A549 (cell line): ENCODE measurements around the gene SLPI. TPM values are rescaled to one million over a fixed set of nuclear protein-coding genes. Genes with fewer than 3 reads are reported as not detected.

Experiments used
- ATAC-seq, 2 experiments: fragments of 200-7000 bp in 1 of 2; fragments of >200 bp in 1 of 2; cut with Nextera tagmentation in 1 of 2; cut with Tn5 transposase in 1 of 2; 3 replicates each; pipeline versions ENCODE4 v1.8.0 to v1.9.1; 2018 to 2020; ENCODE audit warnings: mild to moderate bottlenecking in 1 of 2, moderate library complexity in 1 of 2
- CTCF ChIA-PET: fragments of 300-600 bp; sonication (Branson Sonifier 250); formaldehyde crosslinking; extraction: SDS; loops from one replicate; lab custom pipeline; 2021; ENCODE audit warnings: antibody characterized with exemption, inconsistent platforms; lab: Yijun Ruan, JAX
- POLR2A ChIA-PET: fragments of 350-600 bp; formaldehyde crosslinking; extraction: SDS; loops from one replicate; lab custom pipeline; 2021; ENCODE audit warnings: antibody characterized with exemption, inconsistent platforms; lab: Yijun Ruan, JAX
- DNase-seq, 2 experiments: peaks; one replicate each; pipeline versions ENCODE4 v3.0.0 to v3.0.0-alpha.2; 2011 to 2016; ENCODE audit warnings: low read depth in 1 of 2, low spot score in 1 of 2
- FAIRE-seq: peaks from 2 replicates; lab custom pipeline; 2011; peaks lifted over from hg19 to GRCh38; lab: Jason Lieb, UNC
- H3K27ac ChIP-seq, 2 experiments: fragments of >200 bp; sonication (Bioruptor Twin); formaldehyde crosslinking; 3 replicates each; pipeline ENCODE4 v1.5.1; 2016 to 2017
- H3K4me1 ChIP-seq: fragments of >200 bp; sonication (Bioruptor Twin); formaldehyde crosslinking; 3 replicates; pipeline ENCODE4 v1.6.1; 2016
- H3K4me2 ChIP-seq: fragments of >200 bp; sonication (Bioruptor Twin); formaldehyde crosslinking; 3 replicates; pipeline ENCODE4 v1.6.1; 2016
- H3K4me3 ChIP-seq: fragments of >200 bp; sonication (Bioruptor Twin); formaldehyde crosslinking; 3 replicates; pipeline ENCODE4 v1.5.1; 2016
- H3K9me3 ChIP-seq: fragments of >200 bp; sonication (Bioruptor Twin); formaldehyde crosslinking; 3 replicates; pipeline ENCODE4 v1.6.1; 2016
- BHLHE40 ChIP-seq: IDR thresholded peaks from 2 replicates; pipeline ENCODE4 v1.6.1; 2012; ENCODE audit warnings: low read depth, low read length, inconsistent platforms
- CBX2 ChIP-seq: fragments of 200-600 bp; sonication (generic); IDR thresholded peaks from 2 replicates; pipeline ENCODE4 v1.6.1; 2016; ENCODE audit warnings: low read depth, mild to moderate bottlenecking, borderline replicate concordance
- CEBPB ChIP-seq, 2 experiments: fragments of >200 bp in 1 of 2; sonication (Bioruptor Twin) in 1 of 2; formaldehyde crosslinking in 1 of 2; IDR thresholded peaks; 2 replicates each; pipeline ENCODE4 v1.6.1; 2012 to 2016
- CHD2 ChIP-seq: fragments of 150-350 bp; IDR thresholded peaks from 2 replicates; pipeline ENCODE4 v1.6.1; 2014; ENCODE audit warnings: low read length; ENCODE audit not compliant: partially characterized antibody
- CHD4 ChIP-seq: fragments of 200-600 bp; sonication (generic); IDR thresholded peaks from 2 replicates; pipeline ENCODE4 v1.6.1; 2016; ENCODE audit warnings: antibody characterized with exemption, mild to moderate bottlenecking, borderline replicate concordance
- EP300 ChIP-seq, 2 experiments: fragments of >200 bp; sonication (Bioruptor Twin); formaldehyde crosslinking; IDR thresholded peaks; 2 replicates in 1 of 2; 3 replicates in 1 of 2; pipeline ENCODE4 v1.6.1; 2016 to 2017
- FOXS1 ChIP-seq: fragments of 250-450 bp; sonication (Bioruptor Pico); IDR thresholded peaks from 2 replicates; pipeline ENCODE4 v1.5.0; 2020; ENCODE audit warnings: mild to moderate bottlenecking, moderate library complexity
- HDAC2 ChIP-seq: fragments of 200-600 bp; sonication (generic); IDR thresholded peaks from 2 replicates; pipeline ENCODE4 v1.6.1; 2016
- HEYL ChIP-seq: fragments of 250-450 bp; sonication (Bioruptor Pico); IDR thresholded peaks from 2 replicates; pipeline ENCODE4 v1.8.0; 2021; ENCODE audit warnings: mild to moderate bottlenecking, moderate library complexity
- KDM5A ChIP-seq: fragments of 200-600 bp; sonication (generic); IDR thresholded peaks from 2 replicates; pipeline ENCODE4 v1.6.1; 2016; ENCODE audit warnings: antibody characterized with exemption, mild to moderate bottlenecking
- PHF8 ChIP-seq: fragments of 200-600 bp; sonication (generic); IDR thresholded peaks from 2 replicates; pipeline ENCODE4 v1.6.1; 2016; ENCODE audit warnings: low read depth, mild to moderate bottlenecking, antibody characterized with exemption, moderate library complexity, borderline replicate concordance
- RFX5 ChIP-seq: fragments of 450-650 bp; IDR thresholded peaks from 2 replicates; pipeline ENCODE4 v1.7.1; 2014; ENCODE audit warnings: antibody characterized with exemption, mild to moderate bottlenecking, moderate library complexity
- TFCP2L1 ChIP-seq: fragments of 250-450 bp; sonication (Bioruptor Pico); IDR thresholded peaks from 2 replicates; pipeline ENCODE4 v1.5.0; 2021; ENCODE audit warnings: mild to moderate bottlenecking
- ZNF302 ChIP-seq: fragments of 250-450 bp; sonication (Bioruptor Pico); IDR thresholded peaks from 2 replicates; pipeline ENCODE4 v1.9.0; 2021; ENCODE audit warnings: inconsistent platforms, mild to moderate bottlenecking, moderate library complexity
- ZSCAN20 ChIP-seq: fragments of 250-450 bp; sonication (Bioruptor Pico); IDR thresholded peaks from 2 replicates; pipeline ENCODE4 v1.8.0; 2022; ENCODE audit warnings: mild to moderate bottlenecking, moderate library complexity
- WGBS: methylation state at CpG from one replicate; pipeline ENCODE4 v1.1.6; 2017; ENCODE audit errors: missing lambda C conversion rate; 5-methylcytosine and 5-hydroxymethylcytosine counted together
- polyA plus RNA-seq, 4 experiments: library from polyadenylated mRNA; depleted of rRNA in 3 of 4; stranded (reverse); fragments of >200 nt; fragmentation: RNase III in 1 of 4; extraction: RNeasy Plus Mini Kit Qiagen cat#74134 plus additional on column Dnase treatment in 1 of 4; gene quantifications; 2 replicates in 3 of 4; 3 replicates in 1 of 4; pipeline ENCODE4 v1.2.3, GENCODE V29; 2011 to 2017
- TF ChIP-seq, protein P1 (sequence below): fragments of 250-450 bp; sonication (Bioruptor Pico); IDR thresholded peaks from 2 replicates; pipeline ENCODE4 v1.5.0; 2021; ENCODE audit warnings: mild to moderate bottlenecking, moderate library complexity, borderline replicate concordance
- TF ChIP-seq, protein P2 (sequence below): fragments of 150-350 bp; IDR thresholded peaks from 2 replicates; pipeline ENCODE4 v1.6.1; 2014; ENCODE audit warnings: low read depth, mild to moderate bottlenecking, low read length
- TF ChIP-seq, protein P3 (sequence below): IDR thresholded peaks from 2 replicates; pipeline ENCODE4 v1.6.1; 2012; ENCODE audit warnings: low read depth, borderline replicate concordance
- TF ChIP-seq, protein P4 (sequence below): fragments of 200-600 bp; sonication (generic); IDR thresholded peaks from 2 replicates; pipeline ENCODE4 v1.6.1; 2016; ENCODE audit warnings: antibody characterized with exemption, mild to moderate bottlenecking, moderate library complexity

SLPI gene
- polyA plus RNA-seq, 2 of the 4 experiments (the other 2 are of a cell fraction) = 4.5 to 27.0 TPM

DNA sequence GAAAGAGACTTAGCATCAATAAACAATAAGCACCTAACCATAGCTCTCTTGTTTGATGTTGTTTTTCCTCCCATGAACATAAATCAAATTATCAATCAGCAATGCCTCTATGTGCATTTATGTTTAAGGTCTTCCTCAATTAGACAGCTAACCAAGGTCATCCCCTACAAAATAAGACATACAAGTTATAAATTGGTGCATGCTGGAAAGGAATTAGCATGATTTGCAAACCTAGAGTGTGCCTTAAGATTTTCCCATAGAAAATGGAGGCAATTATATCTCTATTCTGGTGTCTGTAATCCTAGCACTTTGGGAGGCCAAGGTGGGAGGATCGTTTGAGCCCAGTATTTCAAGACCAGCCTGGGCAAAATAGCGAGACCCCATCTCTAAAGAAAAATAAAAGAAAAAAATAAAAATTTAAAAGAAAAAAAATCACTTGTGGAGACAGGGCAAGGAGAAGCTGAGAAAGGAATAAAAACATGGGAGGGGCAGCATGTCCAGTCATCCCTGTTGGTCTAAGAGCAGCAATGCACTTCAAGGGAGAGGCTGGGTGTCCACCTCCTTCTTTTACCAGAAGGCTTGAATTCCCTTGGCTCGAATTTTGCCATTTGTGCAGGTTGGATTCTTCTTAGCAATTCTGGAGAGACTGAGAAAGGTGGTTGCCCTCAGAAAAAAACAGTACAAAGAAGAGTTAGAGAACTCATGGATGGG, 9.3 kb upstream of the SLPI start:
- Histone ChIP-seq H3K27ac (no peak overlapping the region), H3K4me3 (no peak overlapping the region), H3K4me1 (no peaks in the 10 kb centered on the region), H3K9me3 (no peaks in the 10 kb centered on the region), H3K4me2 (no peak overlapping the region)
- ATAC-seq (no peak), FAIRE-seq (no peak), DNase-seq (no peak)
- ChIA-PET POLR2A (no interaction called here), CTCF (no interaction called here)
- TF ChIP-seq, protein P1, sequence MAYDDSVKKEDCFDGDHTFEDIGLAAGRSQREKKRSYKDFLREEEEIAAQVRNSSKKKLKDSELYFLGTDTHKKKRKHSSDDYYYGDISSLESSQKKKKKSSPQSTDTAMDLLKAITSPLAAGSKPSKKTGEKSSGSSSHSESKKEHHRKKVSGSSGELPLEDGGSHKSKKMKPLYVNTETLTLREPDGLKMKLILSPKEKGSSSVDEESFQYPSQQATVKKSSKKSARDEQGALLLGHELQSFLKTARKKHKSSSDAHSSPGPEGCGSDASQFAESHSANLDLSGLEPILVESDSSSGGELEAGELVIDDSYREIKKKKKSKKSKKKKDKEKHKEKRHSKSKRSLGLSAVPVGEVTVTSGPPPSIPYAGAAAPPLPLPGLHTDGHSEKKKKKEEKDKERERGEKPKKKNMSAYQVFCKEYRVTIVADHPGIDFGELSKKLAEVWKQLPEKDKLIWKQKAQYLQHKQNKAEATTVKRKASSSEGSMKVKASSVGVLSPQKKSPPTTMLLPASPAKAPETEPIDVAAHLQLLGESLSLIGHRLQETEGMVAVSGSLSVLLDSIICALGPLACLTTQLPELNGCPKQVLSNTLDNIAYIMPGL (CRISPR knock-in tag) = no peak
- TF ChIP-seq, protein P2, sequence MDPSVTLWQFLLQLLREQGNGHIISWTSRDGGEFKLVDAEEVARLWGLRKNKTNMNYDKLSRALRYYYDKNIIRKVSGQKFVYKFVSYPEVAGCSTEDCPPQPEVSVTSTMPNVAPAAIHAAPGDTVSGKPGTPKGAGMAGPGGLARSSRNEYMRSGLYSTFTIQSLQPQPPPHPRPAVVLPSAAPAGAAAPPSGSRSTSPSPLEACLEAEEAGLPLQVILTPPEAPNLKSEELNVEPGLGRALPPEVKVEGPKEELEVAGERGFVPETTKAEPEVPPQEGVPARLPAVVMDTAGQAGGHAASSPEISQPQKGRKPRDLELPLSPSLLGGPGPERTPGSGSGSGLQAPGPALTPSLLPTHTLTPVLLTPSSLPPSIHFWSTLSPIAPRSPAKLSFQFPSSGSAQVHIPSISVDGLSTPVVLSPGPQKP = no peak
- TF ChIP-seq HDAC2 (no peak), CBX2 (no peak)
- 13% methylated on average over 3 of the region's 3 CpGs for WGBS

DNA sequence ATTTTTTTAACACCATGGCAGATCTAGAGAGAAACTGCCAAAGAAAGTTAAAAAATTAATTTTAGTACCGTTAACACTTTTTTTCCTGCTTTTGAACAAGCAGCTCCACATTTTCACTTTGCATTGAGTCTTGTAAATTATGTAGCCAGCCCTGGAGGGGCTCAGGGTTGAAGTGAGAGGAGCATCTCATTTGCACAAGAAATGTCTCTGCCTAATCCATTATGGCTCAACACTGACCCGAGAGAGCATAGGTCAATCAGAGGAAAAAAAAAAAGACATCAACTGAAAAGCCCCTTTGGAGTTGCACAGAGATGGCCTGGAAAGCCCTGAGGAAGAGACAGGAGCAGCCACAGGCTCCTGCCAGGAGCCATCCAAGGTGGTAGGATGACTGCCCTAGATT, 4.3 kb upstream of the SLPI start:
- H3K4me2 ChIP-seq = no peak overlapping the region
- FAIRE-seq (no peak), DNase-seq (no peak)
- H3K27ac ChIP-seq = no peak overlapping the region
- CTCF ChIA-PET = no interaction called here
- no peak for TF ChIP-seq CEBPB (IDR thresholded peaks at IDR 0.05)
- no peak for TF ChIP-seq ZSCAN20 (CRISPR knock-in tag)
- no peak for TF ChIP-seq KDM5A
- TF ChIP-seq, protein P3, sequence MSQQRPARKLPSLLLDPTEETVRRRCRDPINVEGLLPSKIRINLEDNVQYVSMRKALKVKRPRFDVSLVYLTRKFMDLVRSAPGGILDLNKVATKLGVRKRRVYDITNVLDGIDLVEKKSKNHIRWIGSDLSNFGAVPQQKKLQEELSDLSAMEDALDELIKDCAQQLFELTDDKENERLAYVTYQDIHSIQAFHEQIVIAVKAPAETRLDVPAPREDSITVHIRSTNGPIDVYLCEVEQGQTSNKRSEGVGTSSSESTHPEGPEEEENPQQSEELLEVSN = no peak
- no peak for TF ChIP-seq PHF8
- TF ChIP-seq, protein P4, sequence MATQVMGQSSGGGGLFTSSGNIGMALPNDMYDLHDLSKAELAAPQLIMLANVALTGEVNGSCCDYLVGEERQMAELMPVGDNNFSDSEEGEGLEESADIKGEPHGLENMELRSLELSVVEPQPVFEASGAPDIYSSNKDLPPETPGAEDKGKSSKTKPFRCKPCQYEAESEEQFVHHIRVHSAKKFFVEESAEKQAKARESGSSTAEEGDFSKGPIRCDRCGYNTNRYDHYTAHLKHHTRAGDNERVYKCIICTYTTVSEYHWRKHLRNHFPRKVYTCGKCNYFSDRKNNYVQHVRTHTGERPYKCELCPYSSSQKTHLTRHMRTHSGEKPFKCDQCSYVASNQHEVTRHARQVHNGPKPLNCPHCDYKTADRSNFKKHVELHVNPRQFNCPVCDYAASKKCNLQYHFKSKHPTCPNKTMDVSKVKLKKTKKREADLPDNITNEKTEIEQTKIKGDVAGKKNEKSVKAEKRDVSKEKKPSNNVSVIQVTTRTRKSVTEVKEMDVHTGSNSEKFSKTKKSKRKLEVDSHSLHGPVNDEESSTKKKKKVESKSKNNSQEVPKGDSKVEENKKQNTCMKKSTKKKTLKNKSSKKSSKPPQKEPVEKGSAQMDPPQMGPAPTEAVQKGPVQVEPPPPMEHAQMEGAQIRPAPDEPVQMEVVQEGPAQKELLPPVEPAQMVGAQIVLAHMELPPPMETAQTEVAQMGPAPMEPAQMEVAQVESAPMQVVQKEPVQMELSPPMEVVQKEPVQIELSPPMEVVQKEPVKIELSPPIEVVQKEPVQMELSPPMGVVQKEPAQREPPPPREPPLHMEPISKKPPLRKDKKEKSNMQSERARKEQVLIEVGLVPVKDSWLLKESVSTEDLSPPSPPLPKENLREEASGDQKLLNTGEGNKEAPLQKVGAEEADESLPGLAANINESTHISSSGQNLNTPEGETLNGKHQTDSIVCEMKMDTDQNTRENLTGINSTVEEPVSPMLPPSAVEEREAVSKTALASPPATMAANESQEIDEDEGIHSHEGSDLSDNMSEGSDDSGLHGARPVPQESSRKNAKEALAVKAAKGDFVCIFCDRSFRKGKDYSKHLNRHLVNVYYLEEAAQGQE = no peak
- TF ChIP-seq EP300 (IDR thresholded peaks at IDR 0.05) = no peak
- no peak for TF ChIP-seq CHD2
- no peak for TF ChIP-seq TFCP2L1 (CRISPR knock-in tag)
- no peak for TF ChIP-seq CHD4
- no peak for TF ChIP-seq HEYL (CRISPR knock-in tag)
- TF ChIP-seq BHLHE40 = no peak
- no peak for TF ChIP-seq RFX5
- TF ChIP-seq, protein P2 = no peak
- no peak for TF ChIP-seq FOXS1
- TF ChIP-seq ZNF302 (CRISPR knock-in tag) = no peak
- TF ChIP-seq, all 56 proteins: peak for 0
- POLR2A ChIA-PET = no interaction called here
- Histone ChIP-seq H3K4me3 (no peak overlapping the region), H3K4me1 (peaks cover 21% of the 10 kb centered on the region), H3K9me3 (no peaks in the 10 kb centered on the region)
- WGBS = 42% methylated on average over 2 of the region's 2 CpGs
- ATAC-seq = no peak
